GM21381 (cell line): Measurements from ENCODE around the gene LSM4.

Source experiments
- ATAC-seq: cut with Tn5 transposase; IDR thresholded peaks from one replicate; pipeline ENCODE4 v1.9.1; 2021; ENCODE audit warnings: mild to moderate bottlenecking, moderate library complexity; ENCODE audit not compliant: unreplicated experiment

LSM4 gene

DNA sequence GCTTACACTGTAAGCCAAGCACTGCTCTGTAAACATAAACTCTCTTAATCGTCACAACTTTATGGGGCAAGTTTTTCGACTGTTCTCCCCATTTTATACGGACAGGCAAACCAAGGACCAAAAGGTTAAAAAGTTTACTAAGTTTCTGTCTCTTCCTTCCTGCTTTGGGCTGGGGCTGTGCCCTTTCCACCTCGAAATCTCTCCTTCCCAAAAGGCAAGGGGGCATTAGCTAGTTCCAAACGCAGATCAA, 43.7 kb downstream of the LSM4 start:
- no peak for ATAC-seq

DNA sequence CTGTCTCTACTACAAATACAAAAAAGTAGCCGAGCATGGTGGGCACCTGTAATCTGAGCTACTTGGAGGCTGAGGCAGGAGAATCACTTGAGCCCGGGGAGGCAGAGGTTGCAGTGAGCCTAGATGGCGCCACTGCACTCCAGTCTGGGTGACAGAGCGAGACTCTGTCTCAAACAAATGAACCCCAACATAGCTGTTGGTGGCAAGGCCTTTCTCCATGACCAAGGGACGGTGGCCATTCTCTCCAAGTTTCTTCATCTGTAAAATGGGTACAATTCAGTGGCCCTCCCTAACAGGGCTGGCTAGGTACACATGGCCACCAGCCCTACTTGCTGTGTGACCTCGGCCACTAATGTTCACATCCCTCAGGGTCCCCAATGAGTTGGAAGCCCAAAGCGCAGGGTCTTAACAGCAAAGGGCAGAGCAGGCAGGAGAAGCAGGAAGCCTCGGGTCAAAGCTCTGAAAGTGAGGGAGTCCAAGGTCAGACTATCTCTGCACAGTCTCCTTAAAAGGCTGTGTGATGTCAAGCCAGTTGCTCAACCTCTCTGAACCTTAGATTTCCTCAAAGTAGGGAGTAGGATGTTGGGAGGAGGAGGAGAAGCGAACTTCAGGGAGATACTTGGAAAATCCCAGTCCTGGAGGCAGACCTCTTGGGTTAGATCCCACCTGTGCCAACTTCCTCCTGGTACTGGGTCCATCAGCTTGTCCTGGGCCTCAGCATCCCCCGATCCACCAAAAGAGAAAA, 44.2 kb downstream of the LSM4 start:
- ATAC-seq: no peak

DNA sequence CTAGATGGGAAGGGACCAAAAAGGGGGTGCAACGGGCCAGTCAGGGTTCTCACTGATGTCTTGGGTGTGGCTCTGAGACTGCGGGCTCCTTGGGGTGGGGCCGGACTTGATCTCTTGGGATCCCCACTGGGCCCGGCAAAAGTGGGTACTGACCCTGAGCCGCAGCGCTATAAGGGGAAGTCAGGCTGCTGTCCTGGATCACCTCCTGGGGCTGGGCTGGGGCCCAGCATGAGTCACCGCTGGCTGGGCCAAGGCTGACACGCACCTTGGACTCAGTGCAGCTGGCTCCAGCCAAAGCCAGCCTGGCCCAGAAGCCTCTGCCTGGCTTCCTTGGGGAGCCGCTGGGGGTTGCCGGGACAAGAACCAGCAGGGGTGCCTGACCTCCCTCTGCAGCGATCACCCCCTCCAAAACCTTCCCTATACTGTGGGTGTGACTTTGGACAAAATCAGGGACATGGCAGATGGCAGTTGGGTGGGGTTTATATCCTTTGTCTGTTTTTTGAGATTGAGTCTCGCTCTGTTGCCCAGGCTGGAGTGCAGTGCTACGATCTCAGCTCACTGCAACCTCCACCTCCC, 48.0 kb downstream of the LSM4 start:
- ATAC-seq: no peak

GRCh38 chr19:18274219-18274780, 48.6 kb downstream of the LSM4 start, which contains the start of gene IQCN:
TSS of gene IQCN (minus strand) at chr19:18274452. CDS start at chr19:18269478, 4,974 bp downstream.
- no peak for ATAC-seq

- no peak for ATAC-seq
These were observed 49.2 kb downstream of the LSM4 start for GRCh38 chr19:18273561-18274218.

DNA sequence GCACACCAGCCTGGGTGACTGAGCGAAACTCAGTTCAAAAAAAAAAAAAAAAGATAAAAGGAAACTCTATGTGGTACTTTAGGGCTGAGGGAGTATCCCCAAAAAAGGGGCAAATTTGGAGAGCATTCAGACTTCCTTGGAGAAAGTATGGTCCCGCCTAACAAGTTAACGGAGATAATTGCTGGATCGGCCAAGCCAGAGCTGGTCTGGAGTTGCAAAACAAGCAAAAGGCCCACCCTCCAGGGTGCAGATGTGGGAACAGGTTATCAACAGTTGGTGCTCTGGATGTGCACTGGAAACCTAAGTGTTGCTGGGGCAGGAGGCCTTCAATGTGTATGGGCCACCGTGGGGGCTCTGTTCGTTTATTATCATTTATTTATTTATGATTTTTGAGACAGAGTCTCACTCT, 51.4 kb downstream of the LSM4 start:
- ATAC-seq: no peak

GRCh38 chr19:18270326-18270725, 52.5 kb downstream of the LSM4 start:
- ATAC-seq: no peak

- ATAC-seq: no peak
These were observed 53.7 kb downstream of the LSM4 start for GRCh38 chr19:18269070-18269723.

- ATAC-seq: no peak
These were observed 55.8 kb downstream of the LSM4 start for GRCh38 chr19:18266771-18267686.

GRCh38 chr19:18265582-18265981, 57.3 kb downstream of the LSM4 start:
- no peak for ATAC-seq

DNA sequence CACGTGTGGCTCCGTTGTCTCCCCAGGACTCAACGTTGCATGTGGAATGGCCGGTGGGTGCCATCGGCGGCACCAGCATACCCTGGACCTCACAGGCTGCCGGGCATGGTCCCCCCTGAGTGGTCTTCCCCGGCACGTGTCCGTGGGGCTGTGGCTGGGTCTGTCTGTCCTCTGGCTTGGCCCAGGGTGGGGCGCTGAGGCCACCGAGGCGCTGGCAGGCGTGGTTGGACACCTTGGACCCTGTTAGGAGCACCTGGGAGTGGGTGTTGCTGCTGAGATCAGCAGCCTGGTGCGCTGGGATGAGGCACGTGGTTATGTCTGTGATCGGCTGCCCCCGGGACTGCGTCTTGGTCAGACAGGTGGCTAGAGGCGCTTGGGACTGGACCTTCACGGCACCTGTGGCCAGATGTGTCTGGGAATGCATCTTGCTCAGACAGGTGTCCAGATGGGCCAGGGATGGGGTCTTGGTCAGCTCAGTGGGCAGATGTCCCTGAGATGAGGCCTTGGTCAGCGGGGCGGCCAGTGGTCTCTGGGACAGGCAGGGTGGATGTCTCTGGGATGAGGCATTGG, 57.8 kb downstream of the LSM4 start:
- ATAC-seq: no peak

- no peak for ATAC-seq
These were observed 58.6 kb downstream of the LSM4 start for GRCh38 chr19:18264137-18264854.

DNA sequence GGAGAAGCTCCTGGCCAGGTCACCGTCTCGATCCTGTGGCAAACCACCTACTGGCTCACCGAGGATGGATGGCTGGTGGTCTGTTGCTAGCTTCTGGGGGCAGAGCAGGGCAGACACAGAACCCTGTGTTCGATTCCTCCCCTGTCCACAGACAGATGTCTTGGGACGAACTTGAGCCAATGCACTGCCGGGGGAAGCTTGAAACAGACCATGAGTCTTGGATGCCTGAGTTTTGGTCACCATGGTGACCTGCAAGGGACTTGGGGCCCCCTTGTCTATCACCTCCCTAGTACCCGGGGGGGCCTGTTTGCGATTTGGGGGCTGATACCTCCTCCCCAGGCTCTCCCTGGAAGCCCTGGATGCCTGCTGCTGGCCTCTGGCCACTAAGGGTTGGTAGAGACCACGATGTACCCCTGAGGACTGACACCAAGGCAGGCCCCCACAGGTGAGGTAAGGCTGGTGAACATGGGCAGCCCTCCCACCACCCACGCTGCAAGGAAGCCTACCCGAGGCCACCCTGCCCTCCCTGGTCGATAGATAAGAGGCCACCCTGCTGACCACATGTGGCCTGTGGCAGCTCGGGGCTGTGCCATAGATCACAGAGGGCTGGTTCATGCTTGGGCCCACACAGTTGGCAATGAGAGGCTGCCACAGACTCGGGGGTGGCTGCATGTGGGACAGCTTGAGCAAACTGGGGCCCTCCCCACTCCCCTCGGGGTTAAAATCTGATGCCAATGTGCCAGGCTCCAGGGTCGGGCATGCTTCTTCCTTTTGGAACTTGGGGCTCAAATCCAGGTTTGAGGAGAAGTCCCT, 59.3 kb downstream of the LSM4 start:
- ATAC-seq: no peak

GRCh38 chr19:18262917-18263316, 60.0 kb downstream of the LSM4 start:
- ATAC-seq: no peak

DNA sequence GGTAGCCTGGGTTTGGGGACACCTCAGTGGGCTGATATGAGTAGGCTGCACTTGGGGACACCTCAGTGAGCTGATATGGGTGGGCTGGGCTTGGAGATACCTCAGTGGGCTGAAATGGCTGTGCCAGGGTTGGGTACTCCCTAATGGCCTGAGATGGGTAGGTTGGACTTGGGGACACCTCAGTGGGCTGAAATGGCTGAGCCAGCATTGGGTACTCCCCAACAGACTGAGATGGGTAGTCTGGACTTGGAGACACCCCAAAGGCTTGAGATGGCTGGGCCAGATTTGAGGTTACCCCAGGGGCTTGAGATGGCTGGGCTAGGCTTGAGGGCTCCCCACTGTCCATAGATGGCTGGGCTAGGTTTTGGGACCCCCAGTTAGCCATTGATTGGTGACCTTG, 60.7 kb downstream of the LSM4 start:
- ATAC-seq: no peak

DNA sequence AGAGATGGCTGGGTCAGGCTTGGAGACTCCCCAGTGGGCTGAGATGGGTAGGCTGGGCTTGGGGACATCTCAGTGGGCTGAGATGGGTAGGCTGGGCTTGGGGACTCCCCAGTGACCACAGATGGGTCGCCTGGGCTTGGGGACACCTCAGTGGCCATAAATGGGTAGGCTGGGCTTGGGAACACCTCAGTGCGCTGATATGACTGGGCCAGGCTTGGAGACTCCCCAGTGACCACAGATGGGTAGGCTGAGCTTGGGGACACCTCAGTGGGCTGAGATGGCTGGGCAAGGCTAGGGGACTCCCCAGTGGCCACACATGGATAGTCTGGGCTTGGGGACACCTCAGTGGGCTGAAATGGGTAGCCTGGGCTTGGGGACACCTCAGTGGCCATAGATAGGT, 61.4 kb downstream of the LSM4 start:
- ATAC-seq: no peak

GRCh38 chr19:18259893-18260292, 63.0 kb downstream of the LSM4 start:
- ATAC-seq: no peak

GRCh38 chr19:18257503-18258470, 65.1 kb downstream of the LSM4 start:
- no peak for ATAC-seq
